ENCODE data around the gene DAAM2. TPM values are rescaled to one million over a fixed set of nuclear protein-coding genes. Genes with fewer than 3 reads are reported as not detected.

DAAM2 gene
- total RNA-seq, 1 experiment from 2014 or later: 4.8 TPM

GRCh38 chr6:39812853-39813533, 20.8 kb downstream of the DAAM2 start:
- H3K27me3 ChIP-seq (replicated peaks; ENCODE audit: insufficient read depth, low read depth, low read length, poor library complexity): no peaks in the 10 kb centered on the region
- POLR2A ChIA-PET (ENCODE audit: low non-redundant PET): interaction anchor here (0.7 kb wide), 1 partner anchor 482 kb away, joined by 3 read pairs; no protein-coding TSS in a partner anchor
- H3K9me3 ChIP-seq (ENCODE audit: low read depth, low read length, poor library complexity, severe bottlenecking): no peaks in the 10 kb centered on the region
- H3K4me3 ChIP-seq (ENCODE audit: low read depth, low read length, poor library complexity, severe bottlenecking): no peak overlapping the region
- H3K27ac ChIP-seq (ENCODE audit: low read depth, low read length, poor library complexity, severe bottlenecking): no peak overlapping the region
- BruUV-seq (replicated peaks): no TSS peak
- no peaks in the 10 kb centered on the region for H3K4me1 ChIP-seq (ENCODE audit: insufficient read depth, low read length, poor library complexity, severe bottlenecking)
- no peak for TF ChIP-seq EZH2 (IDR thresholded peaks at IDR 0.05; ENCODE audit: borderline replicate concordance, low read depth, low read length, poor library complexity, severe bottlenecking)
- TF ChIP-seq, protein P1, sequence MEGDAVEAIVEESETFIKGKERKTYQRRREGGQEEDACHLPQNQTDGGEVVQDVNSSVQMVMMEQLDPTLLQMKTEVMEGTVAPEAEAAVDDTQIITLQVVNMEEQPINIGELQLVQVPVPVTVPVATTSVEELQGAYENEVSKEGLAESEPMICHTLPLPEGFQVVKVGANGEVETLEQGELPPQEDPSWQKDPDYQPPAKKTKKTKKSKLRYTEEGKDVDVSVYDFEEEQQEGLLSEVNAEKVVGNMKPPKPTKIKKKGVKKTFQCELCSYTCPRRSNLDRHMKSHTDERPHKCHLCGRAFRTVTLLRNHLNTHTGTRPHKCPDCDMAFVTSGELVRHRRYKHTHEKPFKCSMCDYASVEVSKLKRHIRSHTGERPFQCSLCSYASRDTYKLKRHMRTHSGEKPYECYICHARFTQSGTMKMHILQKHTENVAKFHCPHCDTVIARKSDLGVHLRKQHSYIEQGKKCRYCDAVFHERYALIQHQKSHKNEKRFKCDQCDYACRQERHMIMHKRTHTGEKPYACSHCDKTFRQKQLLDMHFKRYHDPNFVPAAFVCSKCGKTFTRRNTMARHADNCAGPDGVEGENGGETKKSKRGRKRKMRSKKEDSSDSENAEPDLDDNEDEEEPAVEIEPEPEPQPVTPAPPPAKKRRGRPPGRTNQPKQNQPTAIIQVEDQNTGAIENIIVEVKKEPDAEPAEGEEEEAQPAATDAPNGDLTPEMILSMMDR (conservative IDR thresholded peaks at IDR 0.05; ENCODE audit: low read depth, low read length): no peak
- CTCF ChIA-PET: no interaction called here
- DNase-seq (ENCODE audit: low spot score): no peak
- intact Hi-C loops (cut with micrococcal nuclease; ENCODE audit: unreplicated experiment): no loop called here
- H3K36me3 ChIP-seq (ENCODE audit: insufficient read depth, low read length, poor library complexity, severe bottlenecking): no peaks in the 10 kb centered on the region

DNA sequence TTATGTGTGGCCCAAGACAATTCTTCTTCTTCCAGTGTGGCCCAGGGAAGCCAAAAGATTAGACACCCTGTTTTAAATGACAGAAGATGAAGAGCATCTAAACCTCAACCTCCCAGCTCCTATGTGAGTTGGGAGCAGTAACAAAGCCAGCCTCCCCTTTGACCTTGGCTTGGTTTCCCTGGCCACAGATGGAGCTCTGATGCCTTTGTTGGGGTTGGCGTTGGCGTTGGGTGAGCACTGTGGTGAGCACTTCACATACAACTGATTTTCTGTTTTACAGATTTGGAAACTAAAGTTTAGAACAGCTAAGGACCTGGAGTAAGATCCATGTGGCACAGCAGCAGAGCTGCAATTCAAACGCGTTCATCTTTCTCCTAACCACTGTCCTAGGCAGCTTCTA, 22.1 kb downstream of the DAAM2 start:
- POLR2A ChIA-PET (ENCODE audit: low non-redundant PET): no interaction called here
- Histone ChIP-seq H3K4me3 (ENCODE audit: low read depth, low read length, poor library complexity, severe bottlenecking) (no peak overlapping the region), H3K4me1 (ENCODE audit: insufficient read depth, low read length, poor library complexity, severe bottlenecking) (no peaks in the 10 kb centered on the region), H3K9me3 (ENCODE audit: low read depth, low read length, poor library complexity, severe bottlenecking) (no peaks in the 10 kb centered on the region), H3K36me3 (ENCODE audit: insufficient read depth, low read length, poor library complexity, severe bottlenecking) (no peaks in the 10 kb centered on the region), H3K27me3 (replicated peaks; ENCODE audit: insufficient read depth, low read depth, low read length, poor library complexity) (no peaks in the 10 kb centered on the region), H3K27ac (ENCODE audit: low read depth, low read length, poor library complexity, severe bottlenecking) (no peak overlapping the region)
- TF ChIP-seq, protein P1 (conservative IDR thresholded peaks at IDR 0.05; ENCODE audit: low read depth, low read length): no peak
- TF ChIP-seq EZH2 (IDR thresholded peaks at IDR 0.05; ENCODE audit: borderline replicate concordance, low read depth, low read length, poor library complexity, severe bottlenecking): no peak
- DNase-seq (ENCODE audit: low spot score): no peak
- intact Hi-C loops (cut with micrococcal nuclease; ENCODE audit: unreplicated experiment): no loop called here
- CTCF ChIA-PET: interaction anchor here (0.5 to 0.7 kb wide), 2 partner anchors 23 to 166 kb away, joined by 3 read pairs; no protein-coding TSS in a partner anchor
- BruUV-seq (replicated peaks): no TSS peak

DNA sequence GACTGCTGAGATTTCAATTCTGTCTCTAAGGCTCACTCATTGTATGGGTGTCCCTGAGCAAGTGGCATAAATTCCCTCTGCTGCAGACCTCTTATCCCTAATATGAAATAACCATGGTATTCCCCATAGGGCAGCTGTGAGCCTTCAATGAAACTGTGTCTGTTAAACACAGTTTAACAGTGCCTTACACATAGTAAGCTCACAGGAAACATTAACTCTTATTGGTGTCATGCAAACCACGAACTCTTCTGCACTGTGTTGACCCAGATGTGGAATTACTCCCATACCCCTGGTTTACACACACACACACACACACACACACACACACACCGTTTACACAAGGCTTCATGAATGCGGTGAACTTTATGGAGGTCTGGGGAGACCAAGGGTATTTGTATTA, 23.2 kb downstream of the DAAM2 start:
- TF ChIP-seq EZH2 (IDR thresholded peaks at IDR 0.05; ENCODE audit: borderline replicate concordance, low read depth, low read length, poor library complexity, severe bottlenecking): no peak
- TF ChIP-seq, protein P1 (conservative IDR thresholded peaks at IDR 0.05; ENCODE audit: low read depth, low read length): no peak
- no peak for DNase-seq (ENCODE audit: low spot score)
- BruUV-seq (replicated peaks): no TSS peak
- Histone ChIP-seq H3K9me3 (ENCODE audit: low read depth, low read length, poor library complexity, severe bottlenecking) (no peaks in the 10 kb centered on the region), H3K36me3 (ENCODE audit: insufficient read depth, low read length, poor library complexity, severe bottlenecking) (no peaks in the 10 kb centered on the region), H3K4me1 (ENCODE audit: insufficient read depth, low read length, poor library complexity, severe bottlenecking) (no peaks in the 10 kb centered on the region), H3K27ac (ENCODE audit: low read depth, low read length, poor library complexity, severe bottlenecking) (no peak overlapping the region), H3K27me3 (replicated peaks; ENCODE audit: insufficient read depth, low read depth, low read length, poor library complexity) (no peaks in the 10 kb centered on the region), H3K4me3 (ENCODE audit: low read depth, low read length, poor library complexity, severe bottlenecking) (no peak overlapping the region)
- intact Hi-C loops (cut with micrococcal nuclease; ENCODE audit: unreplicated experiment): no loop called here
- ChIA-PET CTCF (no interaction called here), POLR2A (ENCODE audit: low non-redundant PET) (no interaction called here)

Measured in A673 (cell line).